ENCODE results near the gene METTL8.

METTL8 gene

DNA sequence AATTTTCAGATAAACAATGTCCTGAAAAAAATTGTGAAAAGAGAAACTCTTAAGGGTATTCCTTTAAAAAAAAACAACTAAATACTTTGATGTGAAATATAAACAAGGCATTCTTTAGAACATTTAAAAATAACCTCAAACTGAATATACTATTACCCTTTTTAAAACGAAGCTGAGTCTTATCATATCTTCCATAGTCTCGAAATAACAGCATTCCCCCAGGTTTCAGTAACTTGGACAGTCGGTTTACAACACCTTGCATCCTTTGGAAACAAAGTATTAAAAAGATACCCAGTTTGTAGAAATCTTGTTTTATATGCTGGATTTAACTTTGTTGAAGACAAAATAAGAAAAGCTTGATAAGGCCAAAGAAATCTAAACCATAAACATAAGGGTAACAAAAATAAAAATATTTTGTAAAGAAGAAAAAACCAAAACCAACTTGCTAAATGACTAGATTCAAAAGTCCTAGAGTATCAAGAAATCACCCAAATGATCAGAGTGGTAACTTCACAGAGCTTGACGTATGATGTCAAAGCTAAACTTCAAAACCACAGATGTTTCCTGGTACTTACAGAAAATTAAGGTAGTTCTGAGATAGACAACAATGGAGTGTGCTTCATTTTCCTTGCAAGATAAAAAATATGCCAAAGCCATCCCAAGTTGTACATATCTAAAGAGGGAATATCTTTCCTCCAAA, 107.8 kb downstream of the METTL8 start:
- POLR2A ChIA-PET = no interaction called here
- no peak for DNase-seq (ENCODE audit: low read depth, low spot score)
- no peak overlapping the region for H3K4me3 ChIP-seq (ENCODE audit: low read depth, low read length)
- CTCF ChIA-PET = interaction anchor here (1.3 kb wide), 1 partner anchor 16 kb away, joined by 3 read pairs; no protein-coding TSS in a partner anchor
- TF ChIP-seq, protein P1, sequence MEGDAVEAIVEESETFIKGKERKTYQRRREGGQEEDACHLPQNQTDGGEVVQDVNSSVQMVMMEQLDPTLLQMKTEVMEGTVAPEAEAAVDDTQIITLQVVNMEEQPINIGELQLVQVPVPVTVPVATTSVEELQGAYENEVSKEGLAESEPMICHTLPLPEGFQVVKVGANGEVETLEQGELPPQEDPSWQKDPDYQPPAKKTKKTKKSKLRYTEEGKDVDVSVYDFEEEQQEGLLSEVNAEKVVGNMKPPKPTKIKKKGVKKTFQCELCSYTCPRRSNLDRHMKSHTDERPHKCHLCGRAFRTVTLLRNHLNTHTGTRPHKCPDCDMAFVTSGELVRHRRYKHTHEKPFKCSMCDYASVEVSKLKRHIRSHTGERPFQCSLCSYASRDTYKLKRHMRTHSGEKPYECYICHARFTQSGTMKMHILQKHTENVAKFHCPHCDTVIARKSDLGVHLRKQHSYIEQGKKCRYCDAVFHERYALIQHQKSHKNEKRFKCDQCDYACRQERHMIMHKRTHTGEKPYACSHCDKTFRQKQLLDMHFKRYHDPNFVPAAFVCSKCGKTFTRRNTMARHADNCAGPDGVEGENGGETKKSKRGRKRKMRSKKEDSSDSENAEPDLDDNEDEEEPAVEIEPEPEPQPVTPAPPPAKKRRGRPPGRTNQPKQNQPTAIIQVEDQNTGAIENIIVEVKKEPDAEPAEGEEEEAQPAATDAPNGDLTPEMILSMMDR (IDR thresholded peaks at IDR 0.05; ENCODE audit: insufficient read depth, low read length, missing control alignments) = no peak

DNA sequence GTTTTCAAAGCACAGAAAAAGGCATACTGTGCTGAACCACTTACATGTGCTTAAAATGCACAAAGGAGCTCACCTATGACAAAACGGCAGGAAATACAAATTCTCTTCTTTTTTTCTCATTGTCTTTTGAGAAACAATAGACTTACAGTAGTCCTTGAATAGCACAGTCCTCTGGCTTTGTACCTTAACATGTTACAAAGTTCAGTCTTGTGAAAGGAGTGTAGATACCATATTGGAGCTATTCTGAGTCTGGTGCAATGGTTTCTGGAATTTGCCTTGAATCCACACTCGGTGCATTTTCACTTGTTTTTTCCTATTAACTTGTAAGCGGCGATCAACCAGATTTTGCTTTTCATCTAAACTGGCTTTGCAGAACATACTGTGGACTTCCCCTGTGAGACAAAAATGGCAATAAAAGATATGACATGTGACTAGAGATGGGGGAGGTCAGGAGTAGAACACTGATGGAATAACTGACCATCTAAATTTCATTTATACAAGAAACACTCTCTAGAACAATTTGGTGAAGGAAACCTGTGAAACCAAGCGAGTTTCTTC, 109.7 kb downstream of the METTL8 start:
- POLR2A ChIA-PET = no interaction called here
- DNase-seq (ENCODE audit: low read depth, low spot score) = no peak
- TF ChIP-seq, protein P1 (IDR thresholded peaks at IDR 0.05; ENCODE audit: insufficient read depth, low read length, missing control alignments) = no peak
- no peak overlapping the region for H3K4me3 ChIP-seq (ENCODE audit: low read depth, low read length)
- CTCF ChIA-PET = interaction anchor here (1.0 kb wide), 1 partner anchor 92 kb away, joined by 3 read pairs; no protein-coding TSS in a partner anchor

DNA sequence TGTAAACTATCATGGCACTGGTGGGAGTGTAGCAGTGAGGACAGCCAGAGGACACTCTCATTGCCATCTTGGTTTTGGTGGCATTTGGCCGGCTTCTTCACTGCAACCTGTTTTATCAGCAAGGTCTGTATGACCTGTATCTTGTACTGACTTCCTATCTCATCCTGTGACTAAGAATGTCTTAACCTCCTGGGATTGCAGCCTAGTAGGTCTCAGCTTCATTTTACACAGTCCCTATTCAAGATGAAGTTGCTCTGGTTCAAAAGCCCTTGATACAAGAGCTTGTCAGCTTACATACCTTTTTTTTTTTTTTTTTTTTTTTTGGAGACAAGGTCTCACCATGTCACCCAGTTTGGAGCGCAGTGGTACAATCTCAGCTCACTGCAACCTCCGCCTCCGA, 110.9 kb downstream of the METTL8 start:
- ChIA-PET POLR2A (interaction anchor here (0.6 kb wide), 1 partner anchor 57 kb away, joined by 3 read pairs; no protein-coding TSS in a partner anchor), CTCF (no interaction called here)
- no peak overlapping the region for H3K4me3 ChIP-seq (ENCODE audit: low read depth, low read length)
- no peak for DNase-seq (ENCODE audit: low read depth, low spot score)
- TF ChIP-seq, protein P1 (IDR thresholded peaks at IDR 0.05; ENCODE audit: insufficient read depth, low read length, missing control alignments) = no peak

DNA sequence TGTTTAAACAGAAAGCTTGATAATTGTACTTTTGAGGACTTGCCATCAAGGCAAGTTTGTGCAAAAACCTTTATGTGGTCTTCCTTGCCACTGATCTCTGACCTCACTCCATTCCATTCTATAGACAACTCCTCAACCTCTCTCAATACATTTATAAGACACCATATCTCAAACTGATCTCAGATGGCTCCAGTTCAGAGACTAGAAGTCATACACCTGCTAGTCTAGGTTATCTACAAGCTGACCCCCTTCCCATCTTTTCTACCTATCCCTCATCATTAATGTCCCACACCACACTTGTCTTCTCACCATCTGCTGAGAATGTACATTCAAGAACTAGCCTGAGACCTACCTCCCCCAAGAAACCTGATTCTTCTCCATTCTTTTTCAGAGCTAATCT, 113.1 kb downstream of the METTL8 start:
- DNase-seq (ENCODE audit: low read depth, low spot score) = no peak
- CTCF ChIA-PET = no interaction called here

DNA sequence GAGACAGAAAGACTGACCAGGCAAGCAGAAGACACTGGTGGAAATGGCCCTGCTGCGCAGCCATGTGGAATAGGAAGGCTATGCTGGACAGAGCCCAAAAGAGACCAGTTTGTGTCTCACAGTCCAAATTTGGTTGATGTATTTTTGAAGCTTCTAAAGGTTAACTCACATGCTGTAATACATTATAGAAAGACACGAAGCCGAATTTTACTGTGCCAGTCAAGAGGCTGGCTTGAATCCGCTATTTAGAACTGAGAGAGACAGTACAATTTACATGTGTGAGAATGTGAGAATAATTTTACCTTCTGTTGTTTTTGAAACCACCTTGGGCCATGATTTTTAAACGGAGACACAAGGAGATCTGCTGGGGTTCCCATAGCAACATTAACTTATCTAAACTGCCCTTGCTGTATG, 113.6 kb downstream of the METTL8 start:
- CTCF ChIA-PET = no interaction called here
- no peak overlapping the region for H3K4me3 ChIP-seq (ENCODE audit: low read depth, low read length)
- TF ChIP-seq, protein P1 (IDR thresholded peaks at IDR 0.05; ENCODE audit: insufficient read depth, low read length, missing control alignments) = no peak
- POLR2A ChIA-PET = no interaction called here
- no peak for DNase-seq (ENCODE audit: low read depth, low spot score)

More for the DNA sequence above, 113.1 kb downstream of the METTL8 start:
- POLR2A ChIA-PET = interaction anchor here (0.6 kb wide), 1 partner anchor 1565 kb away, joined by 3 read pairs; no protein-coding TSS in a partner anchor
- H3K4me3 ChIP-seq (ENCODE audit: low read depth, low read length) = no peak overlapping the region
- TF ChIP-seq, protein P1 (IDR thresholded peaks at IDR 0.05; ENCODE audit: insufficient read depth, low read length, missing control alignments) = no peak

DNA sequence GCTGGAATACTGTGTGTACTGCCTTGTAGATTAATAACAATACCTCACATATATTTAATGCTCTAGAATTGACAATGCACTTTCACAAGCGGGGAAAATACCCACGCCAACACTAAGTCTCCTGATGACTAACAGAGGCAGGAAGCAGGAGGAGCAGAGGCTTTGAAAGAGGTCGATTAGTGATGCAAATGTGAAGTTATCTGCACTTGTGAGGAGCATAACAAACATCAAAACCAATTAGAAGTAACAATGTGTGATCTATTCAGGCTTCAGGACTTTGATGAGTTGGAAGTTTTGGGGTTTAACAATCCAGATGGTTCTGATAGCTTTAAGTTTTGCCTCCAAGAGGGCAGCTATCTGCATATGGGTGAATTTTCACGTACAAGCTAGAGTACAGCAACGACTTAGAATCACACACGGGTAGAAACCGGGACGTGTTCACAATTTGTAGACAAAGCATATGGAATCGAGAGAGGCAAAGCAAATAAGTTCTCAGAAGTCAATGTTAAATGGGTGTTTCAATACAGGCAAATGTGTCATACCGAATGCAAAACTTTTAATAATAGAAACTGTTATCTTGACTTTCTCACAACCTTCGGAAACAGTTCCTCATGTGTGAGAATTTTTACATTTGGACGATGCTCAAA, 114.5 kb downstream of the METTL8 start:
- TF ChIP-seq, protein P1 (IDR thresholded peaks at IDR 0.05; ENCODE audit: insufficient read depth, low read length, missing control alignments) = no peak
- no peak overlapping the region for H3K4me3 ChIP-seq (ENCODE audit: low read depth, low read length)
- CTCF ChIA-PET = interaction anchor here (0.6 kb wide), 1 partner anchor 391 kb away, joined by 3 read pairs; no protein-coding TSS in a partner anchor
- POLR2A ChIA-PET = no interaction called here
- peak; percentile 17 for DNase-seq (ENCODE audit: low read depth, low spot score)
